ENCODE data around the gene MERTK.

GRCh38 chr2:111946294-111947114, 48.1 kb downstream of the MERTK start:
- TF ChIP-seq POLR2AphosphoS5 (IDR thresholded peaks at IDR 0.05), result peak; percentile 49 to 64
- TF ChIP-seq CTCF (IDR thresholded peaks at IDR 0.05), result no peak
- TF ChIP-seq EP300 (IDR thresholded peaks at IDR 0.05), result peak in 2 of 4 donors; percentile 42 to 94
